Mucosa of stomach (tissue), 1 donor: ENCODE measurements around the gene POLK.
A peak's percentile ranks its signal among the peaks of the same experiment; 100 is the strongest.

ENCODE experiments used
- H3K27me3 ChIP-seq: one replicate; pipeline ENCODE4 v1.7.0; 2013; ENCODE audit warnings: mild to moderate bottlenecking, low read length; ENCODE audit not compliant: control insufficient read depth, insufficient read depth
- H3K36me3 ChIP-seq: one replicate; pipeline ENCODE4 v1.7.0; 2013; ENCODE audit warnings: low read length; ENCODE audit not compliant: control insufficient read depth, insufficient read depth
- H3K4me1 ChIP-seq: one replicate; pipeline ENCODE4 v1.7.0; 2013; ENCODE audit warnings: mild to moderate bottlenecking, low read length; ENCODE audit not compliant: control insufficient read depth, insufficient read depth
- H3K4me3 ChIP-seq: one replicate; pipeline ENCODE4 v1.7.0; 2013; ENCODE audit warnings: low read length
- H3K9ac ChIP-seq: one replicate; pipeline ENCODE4 v1.7.0; 2013; ENCODE audit warnings: mild to moderate bottlenecking, low read length, moderate library complexity
- H3K9me3 ChIP-seq: one replicate; pipeline ENCODE4 v1.7.0; 2013; ENCODE audit warnings: mild to moderate bottlenecking, low read length, moderate library complexity; ENCODE audit not compliant: control insufficient read depth
- donor health status: Pancreatic carcinoma.

Gene POLK

GRCh38 chr5:75511435-75512382 lies at the start of gene POLK, which contains the start of gene CERT1:
Gene POLK (plus strand): TSS chr5:75511891.
Gene CERT1 (minus strand): TSS chr5:75511629. CDS start chr5:75511207, 422 bp downstream.
- Histone ChIP-seq H3K9me3 (no peaks in the 10 kb centered on the region), H3K4me1 (peaks cover 7% of the 10 kb centered on the region), H3K27me3 (no peaks in the 10 kb centered on the region), H3K9ac (peak within 1 kb of the TSS; percentile 85), H3K36me3 (no peaks in the 10 kb centered on the region), H3K4me3 (peak within 1 kb of the TSS; percentile 85)

- no peak overlapping the region for H3K4me3 ChIP-seq
- no peak overlapping the region for H3K9ac ChIP-seq
- no peaks in the 10 kb centered on the region for H3K9me3 ChIP-seq
- no peaks in the 10 kb centered on the region for H3K27me3 ChIP-seq
- peaks cover 27% of the 10 kb centered on the region for H3K4me1 ChIP-seq
- H3K36me3 ChIP-seq: no peaks in the 10 kb centered on the region
Observed at GRCh38 chr5:75463726-75464125, 48.0 kb upstream of the POLK start.

- H3K27me3 ChIP-seq: no peaks in the 10 kb centered on the region
- H3K36me3 ChIP-seq: no peaks in the 10 kb centered on the region
- no peaks in the 10 kb centered on the region for H3K9me3 ChIP-seq
- H3K4me3 ChIP-seq: no peak overlapping the region
- H3K9ac ChIP-seq: no peak overlapping the region
- peaks cover 23% of the 10 kb centered on the region for H3K4me1 ChIP-seq
Observed at GRCh38 chr5:75465480-75465879, 46.2 kb upstream of the POLK start.

- H3K4me3 ChIP-seq: no peak overlapping the region
Observed at GRCh38 chr5:75466006-75466716, 45.5 kb upstream of the POLK start.

GRCh38 chr5:75468593-75468992 lies 43.1 kb upstream of the POLK start:
- Histone ChIP-seq H3K4me3 (no peak overlapping the region), H3K9ac (no peak overlapping the region), H3K9me3 (no peaks in the 10 kb centered on the region), H3K36me3 (no peaks in the 10 kb centered on the region), H3K4me1 (peaks cover 10% of the 10 kb centered on the region), H3K27me3 (no peaks in the 10 kb centered on the region)

More at GRCh38 chr5:75466006-75466716, 45.5 kb upstream of the POLK start:
- H3K9me3 ChIP-seq: no peaks in the 10 kb centered on the region
- no peak overlapping the region for H3K9ac ChIP-seq
- H3K27me3 ChIP-seq: no peaks in the 10 kb centered on the region
- H3K4me1 ChIP-seq: peaks cover 16% of the 10 kb centered on the region
- H3K36me3 ChIP-seq: no peaks in the 10 kb centered on the region

GRCh38 chr5:75469017-75469416 lies 42.7 kb upstream of the POLK start:
- no peaks in the 10 kb centered on the region for H3K9me3 ChIP-seq

GRCh38 chr5:75471193-75471592 lies 40.5 kb upstream of the POLK start:
- H3K27me3 ChIP-seq: no peaks in the 10 kb centered on the region
- H3K36me3 ChIP-seq: no peaks in the 10 kb centered on the region
- peaks cover 4% of the 10 kb centered on the region for H3K4me1 ChIP-seq
- no peaks in the 10 kb centered on the region for H3K9me3 ChIP-seq
- H3K4me3 ChIP-seq: no peak overlapping the region
- no peak overlapping the region for H3K9ac ChIP-seq

More at GRCh38 chr5:75469017-75469416, 42.7 kb upstream of the POLK start:
- no peak overlapping the region for H3K4me3 ChIP-seq
- H3K27me3 ChIP-seq: no peaks in the 10 kb centered on the region
- no peaks in the 10 kb centered on the region for H3K36me3 ChIP-seq
- peaks cover 6% of the 10 kb centered on the region for H3K4me1 ChIP-seq
- H3K9ac ChIP-seq: no peak overlapping the region

GRCh38 chr5:75472973-75473372 lies 38.7 kb upstream of the POLK start:
- H3K36me3 ChIP-seq: no peaks in the 10 kb centered on the region
- H3K4me3 ChIP-seq: no peak overlapping the region
- no peaks in the 10 kb centered on the region for H3K27me3 ChIP-seq
- no peaks in the 10 kb centered on the region for H3K4me1 ChIP-seq
- H3K9ac ChIP-seq: no peak overlapping the region
- no peaks in the 10 kb centered on the region for H3K9me3 ChIP-seq

GRCh38 chr5:75473463-75473862 lies 38.2 kb upstream of the POLK start:
- Histone ChIP-seq H3K4me3 (no peak overlapping the region), H3K36me3 (no peaks in the 10 kb centered on the region), H3K4me1 (no peaks in the 10 kb centered on the region), H3K27me3 (no peaks in the 10 kb centered on the region), H3K9ac (no peak overlapping the region), H3K9me3 (no peaks in the 10 kb centered on the region)

GRCh38 chr5:75475364-75475763 lies 36.3 kb upstream of the POLK start:
- H3K27me3 ChIP-seq: no peaks in the 10 kb centered on the region
- no peaks in the 10 kb centered on the region for H3K9me3 ChIP-seq
- no peak overlapping the region for H3K4me3 ChIP-seq
- no peak overlapping the region for H3K9ac ChIP-seq
- H3K36me3 ChIP-seq: no peaks in the 10 kb centered on the region
- no peaks in the 10 kb centered on the region for H3K4me1 ChIP-seq

- H3K36me3 ChIP-seq: no peaks in the 10 kb centered on the region
- no peaks in the 10 kb centered on the region for H3K27me3 ChIP-seq
- H3K9me3 ChIP-seq: no peaks in the 10 kb centered on the region
- no peak overlapping the region for H3K4me3 ChIP-seq
- H3K9ac ChIP-seq: no peak overlapping the region
- H3K4me1 ChIP-seq: no peaks in the 10 kb centered on the region
Observed at GRCh38 chr5:75481024-75481423, 30.7 kb upstream of the POLK start.

- no peak overlapping the region for H3K4me3 ChIP-seq
- no peaks in the 10 kb centered on the region for H3K36me3 ChIP-seq
- no peak overlapping the region for H3K9ac ChIP-seq
- H3K9me3 ChIP-seq: no peaks in the 10 kb centered on the region
- no peaks in the 10 kb centered on the region for H3K27me3 ChIP-seq
- no peaks in the 10 kb centered on the region for H3K4me1 ChIP-seq
Observed at GRCh38 chr5:75482482-75482881, 29.2 kb upstream of the POLK start.
